GM19035 (cell line): ENCODE results near the gene HECA.
"Not testable (repeated sequence)": the region's sequence is repeated elsewhere in the genome, so short reads cannot be mapped to it uniquely, and the experiment has no call there.

Experiments
- ATAC-seq: cut with Tn5 transposase; IDR thresholded peaks from one replicate; pipeline ENCODE4 v1.9.1; 2021; ENCODE audit not compliant: unreplicated experiment

HECA gene

GRCh38 chr6:139201378-139201777 lies 66.5 kb downstream of the HECA start:
- no peak for ATAC-seq

DNA sequence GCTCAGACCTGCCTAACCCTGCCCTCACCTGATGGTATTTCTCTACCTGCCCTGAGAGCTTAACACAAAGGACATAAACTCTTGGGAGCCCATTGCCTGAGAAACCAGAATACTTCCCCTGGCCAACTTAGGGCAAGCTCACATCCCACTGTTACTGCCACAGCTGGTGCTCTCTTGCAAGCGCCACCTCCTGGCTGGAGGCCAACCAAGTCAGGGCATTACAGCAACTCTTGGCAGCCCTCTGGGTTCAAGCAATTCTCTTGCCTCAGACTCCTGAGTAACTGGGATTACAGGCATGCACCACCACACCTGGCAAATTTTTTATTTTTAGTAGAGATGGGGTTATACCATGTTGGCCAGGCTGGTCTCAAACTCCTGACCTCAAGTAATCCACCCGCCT lies 70.1 kb downstream of the HECA start:
- ATAC-seq = no peak

- ATAC-seq = no peak
Measured at GRCh38 chr6:139205843-139206242, 71.0 kb downstream of the HECA start.

DNA sequence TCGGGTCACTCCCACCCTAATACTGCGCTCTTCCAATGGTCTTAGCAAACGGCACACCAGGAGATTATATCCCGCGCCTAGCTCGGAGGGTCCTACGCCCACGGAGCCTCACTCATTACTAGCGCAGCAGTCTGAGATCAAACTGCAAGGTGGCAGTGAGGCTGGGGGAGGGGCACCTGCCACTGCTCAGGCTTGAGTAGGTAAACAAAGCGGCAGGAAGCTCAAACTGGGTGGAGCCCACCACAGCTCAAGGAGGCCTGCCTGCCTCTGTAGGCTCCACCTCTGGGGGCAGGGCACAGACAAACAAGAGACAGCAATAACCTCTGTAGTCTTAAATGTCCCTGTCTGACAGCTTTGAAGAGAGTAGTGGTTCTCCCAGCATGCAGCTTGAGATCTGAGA lies 75.9 kb downstream of the HECA start:
- ATAC-seq = not testable (repeated sequence)

DNA sequence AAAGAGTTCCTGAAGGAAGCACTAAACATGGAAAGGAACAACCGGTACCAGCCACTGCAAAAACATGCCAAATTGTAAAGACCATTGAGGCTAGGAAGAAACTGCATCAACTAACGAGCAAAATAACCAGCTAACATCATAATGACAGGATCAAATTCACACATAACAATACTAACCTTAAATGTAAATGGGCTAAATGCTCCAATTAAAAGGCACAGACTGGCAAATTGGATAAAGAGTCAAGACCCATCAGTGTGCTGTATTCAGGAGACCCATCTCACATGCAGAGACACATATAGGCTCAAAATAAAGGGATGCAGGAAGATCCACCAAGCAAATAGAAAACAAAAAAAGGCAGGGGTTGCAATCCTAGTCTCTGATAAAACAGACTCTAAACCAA lies 77.6 kb downstream of the HECA start:
- ATAC-seq = not testable (repeated sequence)

- ATAC-seq = peak; percentile 100
Measured at GRCh38 chr6:139219271-139219729, 84.4 kb downstream of the HECA start.

DNA sequence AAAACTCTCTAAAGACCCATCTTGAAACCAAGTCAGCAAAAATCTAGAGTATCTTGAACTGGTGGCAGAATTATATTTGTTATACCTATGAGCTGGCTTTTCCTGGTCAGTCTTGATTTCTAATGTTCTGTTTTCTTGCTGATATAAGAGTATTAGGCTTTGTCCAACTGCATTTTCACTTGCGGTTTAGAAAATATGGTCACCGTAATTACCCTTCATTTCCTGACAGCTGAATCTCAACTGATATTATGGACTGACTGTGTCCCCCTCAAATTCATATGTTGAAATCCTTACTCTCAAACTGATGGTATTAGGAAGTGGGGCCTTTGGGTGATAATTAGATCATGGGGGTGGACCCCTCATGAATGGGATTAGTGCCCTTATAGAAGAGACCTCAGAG lies 84.9 kb downstream of the HECA start:
- no peak for ATAC-seq

GRCh38 chr6:139228387-139228786 lies 93.5 kb downstream of the HECA start:
- ATAC-seq = not testable (repeated sequence)
